Pulmonary artery endothelial cell (primary cell): Measurements from ENCODE around the gene NPHP1. TPM values are rescaled to one million over a fixed set of nuclear protein-coding genes. Genes with fewer than 3 reads are reported as not detected.
"Not testable (repeated sequence)": the region's sequence is repeated elsewhere in the genome, so short reads cannot be mapped to it uniquely, and the experiment has no call there.

ENCODE experiments used
- DNase-seq: peaks from one replicate; pipeline ENCODE4 v3.0.0-alpha.2; 2011; ENCODE audit warnings: low read depth, low spot score
- total RNA-seq: library from RNA; depleted of rRNA; stranded (reverse); fragments of >200 nt; gene quantifications from 2 replicates; pipeline ENCODE4 v1.2.3, GENCODE V29; 2014

NPHP1 gene
- total RNA-seq, 1 donor from 2014 or later: 4.8 TPM

DNA sequence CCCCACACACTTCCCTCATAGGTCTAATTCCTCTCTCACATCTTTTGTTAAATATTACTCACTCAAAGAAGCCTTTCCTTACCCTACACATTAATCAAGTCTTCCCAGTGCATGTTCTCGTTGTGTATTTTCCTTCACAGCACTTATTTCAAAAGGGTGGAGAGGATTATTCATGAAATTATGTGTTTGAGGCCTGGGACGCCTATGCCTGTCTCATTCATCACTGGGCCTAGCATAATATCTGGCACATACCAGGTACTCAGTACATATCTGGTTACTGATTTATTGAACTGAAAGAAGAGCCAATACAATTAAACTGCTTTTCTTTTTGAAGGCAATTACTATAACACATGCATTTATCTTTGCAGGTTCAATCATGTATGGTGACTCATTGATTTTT is 74.1 kb downstream of the NPHP1 start:
- no peak for DNase-seq

DNA sequence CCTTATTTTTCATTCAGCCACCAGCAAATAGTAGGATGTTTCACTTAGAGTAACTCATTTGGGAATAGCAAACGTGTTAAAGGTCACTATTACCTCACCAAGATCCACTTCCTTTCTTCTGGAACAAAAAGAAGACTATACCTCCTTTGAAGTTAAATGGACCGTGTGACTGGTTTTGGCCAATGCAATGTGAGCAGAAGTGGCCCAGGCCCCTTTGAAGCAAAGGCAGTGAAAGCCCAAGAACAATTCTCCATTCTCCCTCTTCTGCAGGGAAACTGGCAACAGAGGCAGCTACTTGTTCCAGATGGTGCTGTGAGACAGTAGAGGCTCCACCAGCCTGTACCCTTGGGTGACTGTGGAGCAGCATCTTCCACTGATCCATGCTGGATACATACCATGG is 77.9 kb downstream of the NPHP1 start:
- DNase-seq: no peak

DNA sequence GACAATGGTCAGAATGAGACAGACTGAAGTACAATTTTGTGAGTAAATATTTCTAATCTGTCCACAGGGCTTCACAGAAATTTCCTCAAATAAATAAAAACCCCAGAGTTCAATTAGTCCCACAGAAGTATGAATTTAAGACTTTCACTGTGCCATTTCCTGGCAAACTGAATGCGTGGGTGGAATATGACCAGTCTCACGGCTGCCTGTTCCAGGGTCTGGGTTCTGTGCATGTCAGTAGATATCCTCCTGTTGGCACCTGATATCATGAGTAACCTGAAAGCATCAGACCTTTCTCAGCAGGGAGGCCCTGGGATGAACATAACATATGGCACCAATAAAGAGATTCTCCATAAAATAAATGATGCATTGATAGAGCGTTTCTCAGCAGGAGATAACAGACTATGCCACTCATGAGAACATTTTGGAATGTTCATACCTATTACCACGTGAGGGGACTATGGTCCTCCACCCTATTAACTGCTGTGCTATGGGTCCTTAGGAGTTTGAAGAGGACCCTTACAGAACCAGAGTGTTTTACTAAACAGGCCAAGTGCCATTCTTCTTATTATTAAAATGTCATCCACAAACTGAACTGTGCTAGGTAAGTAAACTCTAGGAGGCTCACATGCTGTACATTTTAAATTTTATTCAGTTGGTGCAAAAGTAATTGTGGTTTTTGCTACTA is 78.6 kb downstream of the NPHP1 start:
- DNase-seq: no peak

DNA sequence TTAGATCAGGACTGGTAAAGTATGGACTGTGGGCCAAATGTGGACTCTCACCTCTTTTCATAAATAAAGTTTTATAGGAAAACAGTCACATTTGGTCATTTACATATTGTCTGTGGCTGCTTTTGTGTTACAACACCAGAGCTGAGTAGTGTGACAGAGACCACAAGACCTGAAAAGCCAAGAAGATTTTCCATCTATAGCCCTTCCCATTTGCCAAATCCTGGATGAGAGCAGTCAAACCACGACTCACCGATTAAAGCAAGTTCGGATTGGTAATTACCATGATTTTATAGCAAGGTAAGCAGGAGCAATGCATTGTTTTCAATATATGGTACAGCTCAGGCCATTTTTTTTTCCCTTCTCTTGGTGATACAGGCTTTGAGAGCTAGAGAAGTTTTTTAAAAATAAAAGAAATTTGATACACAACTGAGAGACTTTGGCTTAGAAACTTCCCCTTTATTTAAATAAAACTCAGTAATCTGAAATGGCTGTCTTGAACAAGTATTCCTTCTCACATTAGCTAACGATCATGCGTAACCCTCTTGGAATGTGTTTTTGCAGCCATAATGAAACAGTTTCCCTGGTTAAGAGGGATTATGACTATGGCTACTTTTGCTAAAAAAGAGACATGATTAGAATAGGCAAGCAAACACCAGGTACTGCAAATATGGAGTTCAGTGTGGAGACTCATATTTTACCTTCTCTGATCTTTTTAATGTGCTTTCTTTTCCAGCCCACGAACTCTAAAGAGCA is 79.7 kb downstream of the NPHP1 start:
- no peak for DNase-seq

DNA sequence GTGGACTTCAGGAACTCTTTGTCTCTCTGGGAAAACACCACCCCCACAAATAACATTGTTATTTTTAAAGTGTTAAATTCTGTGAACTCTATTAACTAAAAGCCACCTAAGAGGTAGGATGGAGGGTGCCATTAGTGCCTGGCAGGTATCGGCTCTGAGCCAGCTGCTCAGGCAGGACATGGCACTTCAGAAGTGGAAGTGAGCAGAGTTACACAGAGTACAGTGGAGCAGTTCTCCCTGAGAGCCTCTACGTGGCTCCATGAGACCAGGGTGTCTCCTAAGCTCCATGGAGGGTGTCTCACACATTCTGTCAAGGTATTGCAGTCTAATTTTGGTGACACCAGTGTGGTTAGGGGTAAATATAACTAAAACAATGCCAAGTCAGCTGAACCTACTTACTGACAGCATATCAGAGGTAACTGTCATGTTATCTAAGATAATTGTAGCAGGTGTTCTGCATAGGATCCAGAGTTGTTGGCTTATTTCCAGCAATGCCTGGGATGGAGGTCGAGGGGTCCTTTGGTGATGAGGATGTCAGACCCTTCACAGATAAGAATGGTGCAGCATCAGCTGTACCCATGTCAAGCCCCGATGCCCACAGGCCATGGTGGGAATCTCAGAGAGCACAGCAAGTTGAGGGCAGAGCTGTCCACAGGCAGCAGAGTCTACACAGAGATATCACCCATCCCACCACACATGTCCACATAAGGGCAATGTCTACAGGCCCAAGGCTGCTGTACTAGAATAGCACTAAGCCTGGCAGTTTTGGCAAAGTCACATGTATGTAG is 80.6 kb downstream of the NPHP1 start:
- DNase-seq: no peak

DNA sequence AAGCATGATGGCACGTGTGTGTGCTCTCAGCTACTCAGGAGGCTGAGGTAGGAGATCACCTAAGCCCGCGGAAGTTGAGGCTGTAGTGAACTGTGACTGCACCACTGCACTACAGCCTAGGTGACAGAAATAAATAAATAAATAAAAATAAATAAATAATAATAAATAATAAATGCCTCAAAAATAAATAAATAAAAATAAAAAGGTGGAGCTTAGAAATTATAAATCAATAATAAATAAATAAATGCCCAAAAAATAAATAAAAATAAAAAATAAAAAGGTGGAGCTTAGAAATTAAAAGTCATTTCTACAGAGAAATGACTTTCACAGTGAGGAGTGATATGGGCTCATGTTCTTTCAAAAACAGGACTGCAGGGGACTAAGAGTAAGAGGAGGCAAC is 83.2 kb downstream of the NPHP1 start:
- DNase-seq: no peak

DNA sequence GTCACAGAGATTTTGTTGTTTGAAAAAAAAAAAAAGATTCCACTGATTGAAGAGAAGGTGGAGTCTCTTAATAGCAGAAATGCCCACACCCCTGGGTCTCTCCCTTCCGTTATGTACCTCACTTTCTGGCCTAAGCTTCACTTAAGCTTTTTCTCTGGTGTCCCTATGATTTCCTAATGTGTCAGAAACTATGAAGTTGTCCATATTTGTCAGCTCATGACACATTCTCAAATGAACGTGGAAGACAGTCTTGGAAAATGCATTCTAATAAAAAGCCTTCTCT is 83.8 kb downstream of the NPHP1 start:
- no peak for DNase-seq

DNA sequence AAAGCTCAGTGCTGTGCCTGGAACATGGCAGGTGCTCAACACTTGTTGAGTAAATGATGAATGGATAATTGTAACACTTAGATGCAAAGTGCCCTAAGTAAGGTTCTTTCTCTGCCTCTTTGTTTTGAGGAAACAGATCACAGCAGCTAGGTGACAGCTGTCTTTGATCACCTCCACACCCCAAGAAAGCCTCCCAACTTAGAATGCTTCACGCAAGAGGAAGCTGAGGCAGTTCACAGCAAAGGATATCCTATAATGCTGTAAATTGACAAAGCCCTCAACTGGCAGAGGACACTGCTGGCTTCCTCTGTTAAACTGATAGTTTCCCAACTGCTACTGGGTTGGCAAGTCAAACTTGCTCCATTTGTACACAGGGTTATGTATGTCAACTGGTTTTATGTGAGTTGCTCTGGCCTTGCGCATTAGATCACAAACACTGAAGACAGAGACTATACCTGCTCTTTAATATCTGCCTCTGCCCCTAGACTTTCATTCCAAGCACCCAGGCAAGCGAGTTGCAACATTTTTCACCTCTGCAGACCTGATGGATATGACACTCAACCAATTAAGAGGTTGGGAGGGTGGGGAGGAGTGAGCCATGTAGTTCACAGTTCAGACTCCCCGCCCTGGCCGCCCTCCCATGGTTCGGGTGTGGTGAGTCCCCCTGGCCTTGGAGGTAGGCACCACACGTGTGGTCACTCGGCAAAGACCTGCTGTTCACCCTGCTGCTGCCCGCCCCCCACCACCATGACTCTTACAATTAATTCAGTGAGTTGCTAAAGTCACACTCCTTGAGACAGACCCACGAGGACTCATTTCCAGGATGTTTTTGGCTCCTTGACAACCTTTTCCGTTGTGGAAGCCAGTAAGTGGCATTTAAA is 84.4 kb downstream of the NPHP1 start:
- no peak for DNase-seq

DNA sequence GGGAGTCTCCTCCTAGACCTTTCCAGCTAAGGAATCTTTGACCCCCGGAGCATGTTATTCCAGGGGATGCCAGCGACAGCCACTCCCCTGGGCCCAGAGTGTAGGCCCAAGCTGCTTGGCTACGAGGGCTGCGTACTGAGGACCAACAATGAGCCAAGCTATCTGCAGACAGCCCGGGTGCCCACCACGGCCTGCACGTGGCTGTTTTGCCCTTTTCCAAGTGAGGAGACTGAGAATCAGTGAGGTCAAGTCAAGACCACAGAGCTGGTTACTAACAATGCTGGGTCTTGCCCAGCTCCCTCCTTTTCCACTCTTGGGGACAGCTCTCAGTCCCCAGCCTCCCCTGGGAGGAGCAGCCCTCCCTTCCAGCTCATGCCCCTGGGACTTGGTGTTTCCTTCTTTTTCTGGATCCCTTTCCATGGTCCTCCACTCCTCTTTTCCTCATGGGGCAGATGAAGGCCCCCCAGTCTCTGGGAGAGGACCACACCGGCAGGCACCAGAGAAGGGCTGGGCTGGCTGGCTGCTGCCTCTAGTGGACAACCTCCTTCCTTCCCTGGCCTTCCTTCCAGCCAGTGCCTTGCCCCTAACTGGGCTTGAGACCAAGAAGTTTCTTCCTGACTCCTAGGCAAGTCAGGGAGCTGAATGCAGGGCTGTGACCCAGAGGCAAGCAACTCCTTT is 88.6 kb downstream of the NPHP1 start:
- DNase-seq: peak; percentile 48

DNA sequence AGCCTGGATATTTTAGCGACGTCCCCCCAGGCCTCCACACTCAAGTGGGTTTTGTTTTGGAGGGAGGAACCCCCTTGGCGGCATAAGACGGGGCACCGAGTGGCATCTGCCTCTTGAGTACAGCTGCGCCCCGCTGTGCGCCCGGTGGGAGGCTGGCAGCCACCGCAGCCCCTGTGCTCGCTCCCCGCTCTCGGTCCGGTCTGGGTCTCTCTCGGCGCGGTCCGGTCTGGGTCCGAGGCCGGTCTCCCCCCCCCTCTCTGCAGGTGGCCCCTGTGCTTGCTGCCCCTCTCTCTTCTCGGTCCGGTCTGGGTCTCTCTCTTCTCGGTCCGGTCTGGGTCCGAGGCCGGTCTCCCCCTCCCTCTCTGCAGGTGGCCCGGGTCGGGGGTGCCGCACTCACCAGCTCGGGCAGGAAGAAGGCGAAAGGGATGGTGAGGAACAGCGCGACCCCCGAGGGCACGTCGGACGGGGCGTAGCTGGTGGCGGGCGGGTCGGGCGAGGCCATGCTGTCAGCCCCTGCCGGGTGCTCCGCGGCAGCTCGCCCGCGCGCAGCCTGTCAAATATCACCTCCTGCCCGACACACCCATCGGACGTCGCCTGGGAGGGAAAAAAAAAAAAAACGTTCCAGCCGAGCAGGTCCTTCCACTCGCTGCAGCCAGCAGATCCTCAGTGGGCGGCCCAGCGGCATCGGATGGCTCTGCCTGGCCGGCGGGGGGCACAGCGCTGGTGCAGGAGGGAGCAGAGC is 89.4 kb downstream of the NPHP1 start, which contains the start of gene MALL:
MALL (minus strand) TSS at position 532 of the 742 bp plus-strand sequence; CDS start at position 502, 30 bp downstream.
- DNase-seq: no peak

DNA sequence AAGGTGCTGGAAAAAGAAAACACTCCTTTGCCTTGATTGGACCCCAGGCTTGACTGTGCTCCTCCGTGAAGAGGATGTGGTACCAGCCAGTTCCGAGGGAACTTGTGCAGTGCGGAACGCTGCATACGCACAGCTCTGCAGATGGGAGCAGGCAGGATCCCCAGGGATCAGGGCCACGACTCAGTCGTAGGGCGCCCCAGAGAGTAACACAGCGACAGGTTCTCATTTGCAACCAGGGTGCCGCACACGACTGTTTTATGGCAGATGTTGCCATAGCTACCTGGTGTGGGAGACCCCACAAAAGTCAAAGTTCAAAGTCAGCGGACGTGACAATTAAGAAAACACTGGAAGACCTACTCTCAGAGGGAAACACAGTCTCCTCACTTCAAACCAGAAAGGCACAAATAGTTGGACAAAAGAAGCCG is 90.0 kb downstream of the NPHP1 start:
- no peak for DNase-seq

DNA sequence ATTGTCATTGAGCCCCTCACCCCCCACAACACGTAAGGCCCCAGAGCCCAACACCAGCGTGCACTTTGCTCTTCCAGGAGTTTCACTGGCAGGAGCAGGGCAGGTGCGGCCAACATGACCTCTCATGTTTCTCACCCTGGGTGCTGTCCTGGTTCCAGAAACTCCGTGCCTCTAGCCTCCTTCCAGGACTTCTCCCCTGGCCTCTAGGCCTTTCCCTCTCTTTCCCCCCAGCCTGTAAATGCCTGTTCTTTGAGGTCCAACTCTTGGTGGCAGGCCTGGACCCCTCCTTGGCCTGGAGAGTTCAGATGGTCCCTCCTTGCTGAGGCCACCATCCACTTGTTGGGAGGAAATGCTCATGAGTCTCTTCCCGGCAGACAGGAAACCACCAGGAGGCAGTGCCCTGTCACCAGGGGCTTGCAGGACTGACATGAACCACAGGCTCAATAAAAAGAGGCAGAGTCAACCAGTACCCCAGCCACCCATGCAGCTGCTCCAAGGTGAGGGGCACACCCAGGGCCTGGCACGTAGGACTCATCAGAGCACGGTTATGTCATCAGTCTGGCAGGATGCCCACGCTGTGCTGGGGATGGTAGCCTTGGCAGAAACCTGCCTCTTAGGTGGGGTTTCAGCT is 90.7 kb downstream of the NPHP1 start:
- DNase-seq: no peak

DNA sequence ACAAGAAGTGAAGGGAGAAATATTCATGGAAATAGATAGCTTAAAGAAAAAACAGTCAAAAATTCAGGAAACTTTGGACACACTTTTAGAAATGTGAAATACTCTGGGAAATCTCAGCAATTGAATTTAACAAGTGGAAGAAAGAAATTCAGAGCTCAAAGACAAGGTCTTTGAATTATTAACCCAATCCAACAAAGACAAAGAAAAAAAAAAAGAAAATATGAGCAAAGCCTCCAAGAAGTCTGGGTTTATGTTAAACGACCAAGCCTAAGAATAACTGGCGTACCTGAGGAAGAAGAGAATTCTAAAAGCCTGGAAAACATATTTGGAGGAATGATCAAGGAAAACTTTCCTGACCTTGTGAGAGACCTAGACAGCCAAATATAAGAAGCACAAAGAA is 96.5 kb downstream of the NPHP1 start:
- not testable (repeated sequence) for DNase-seq

DNA sequence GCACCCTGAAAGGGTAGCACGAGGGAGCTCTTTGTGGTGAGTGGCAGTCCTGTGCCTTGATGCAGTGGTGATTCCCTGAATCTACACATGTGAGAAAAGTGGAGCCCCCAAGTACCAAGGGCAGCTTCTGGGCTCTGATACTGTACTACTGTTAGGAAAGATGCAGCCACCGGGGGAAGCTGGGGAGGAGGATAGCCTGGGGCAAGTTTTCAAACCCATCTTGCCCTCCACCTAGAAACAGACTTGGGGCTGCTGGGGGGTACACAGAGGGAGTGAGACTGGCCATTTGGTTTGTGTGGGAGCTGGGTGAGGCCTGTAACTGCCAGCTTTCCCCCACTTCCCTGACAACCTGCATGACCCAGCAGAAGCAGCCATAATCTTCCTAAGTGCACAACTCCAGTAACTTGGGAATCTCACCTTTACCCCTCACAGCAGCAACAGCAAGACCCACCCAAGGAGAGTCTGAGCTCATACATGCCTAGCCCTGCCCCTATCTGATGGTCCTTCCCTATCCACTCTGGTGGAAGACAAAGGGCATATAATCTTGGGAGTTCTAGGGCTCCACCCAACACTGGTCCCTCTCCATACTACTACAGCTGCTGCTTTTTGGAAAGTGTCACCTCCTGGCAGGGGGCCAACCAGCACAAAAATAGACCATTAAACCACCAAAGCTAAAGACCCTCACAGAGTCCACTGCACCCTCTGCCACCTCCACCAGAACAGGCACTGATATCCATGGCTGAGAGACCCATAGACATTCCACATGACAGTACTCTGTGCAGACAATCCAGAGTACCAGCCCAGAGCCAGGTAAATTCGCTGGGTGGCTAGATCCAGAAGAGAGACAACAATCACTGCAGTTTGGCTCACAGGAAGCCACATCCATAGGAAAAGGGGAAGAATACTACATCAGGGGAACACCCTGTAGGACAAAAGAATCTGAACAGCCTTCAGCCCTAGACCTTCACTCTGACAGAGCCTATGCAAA is 97.4 kb downstream of the NPHP1 start:
- no peak for DNase-seq

DNA sequence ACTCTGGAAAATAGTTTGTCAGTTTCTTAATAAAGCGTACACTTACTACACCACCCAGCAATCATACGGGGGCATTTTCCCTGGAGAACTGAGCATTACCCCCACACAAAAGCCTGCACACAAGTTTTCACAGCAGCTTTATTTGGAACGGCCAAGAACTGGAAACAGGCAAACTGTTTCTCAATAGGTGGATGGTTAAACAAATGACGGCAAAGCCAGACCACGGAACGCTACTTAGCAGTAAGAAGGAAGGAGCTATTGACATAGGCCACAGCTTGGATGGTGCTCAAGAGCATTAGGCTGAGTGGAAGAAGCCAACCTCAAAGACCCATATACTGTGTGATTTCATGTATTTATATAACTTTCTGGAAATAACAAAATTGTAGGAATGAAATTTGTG is 98.2 kb downstream of the NPHP1 start:
- no peak for DNase-seq

DNA sequence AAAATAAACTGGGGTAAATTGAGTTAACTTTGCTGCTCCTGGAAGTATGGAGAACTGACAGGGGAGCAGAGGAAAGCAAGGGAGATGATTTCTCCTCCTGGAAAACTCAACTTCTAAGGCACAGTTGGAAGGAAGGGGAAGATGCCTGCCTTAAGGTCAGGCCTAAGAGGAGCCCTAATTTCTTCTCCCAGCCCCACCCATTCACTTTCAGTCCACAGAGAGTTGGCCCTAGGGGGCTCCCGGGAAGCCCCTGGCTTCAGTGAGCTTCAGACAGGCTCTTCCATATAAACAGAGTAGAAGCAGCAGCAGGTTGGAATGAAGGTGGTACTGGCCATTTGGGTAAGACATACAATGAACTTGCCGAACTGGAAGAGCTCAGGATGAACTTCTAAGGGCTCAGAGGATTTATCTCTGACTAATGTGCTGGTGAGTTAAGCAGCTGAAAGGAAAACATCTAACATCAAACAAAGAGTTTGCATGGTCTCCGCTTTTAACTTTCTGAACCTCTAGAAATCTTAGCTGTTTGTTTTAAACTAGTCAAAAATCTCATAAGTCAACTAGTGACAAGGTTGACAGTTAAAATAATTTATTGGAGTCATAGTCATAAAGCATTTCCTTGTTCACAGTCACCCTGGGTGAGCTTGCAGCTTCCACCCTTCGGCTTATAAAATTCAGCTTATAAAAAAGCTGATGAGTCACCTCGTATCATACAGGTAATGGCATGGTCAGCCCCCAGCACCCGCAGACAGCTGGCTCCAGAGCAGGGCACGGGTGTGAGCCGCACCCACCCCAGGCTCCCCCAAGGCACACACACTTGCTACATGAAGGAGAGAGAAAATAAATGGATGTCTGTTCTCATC is 99.0 kb downstream of the NPHP1 start:
- no peak for DNase-seq

DNA sequence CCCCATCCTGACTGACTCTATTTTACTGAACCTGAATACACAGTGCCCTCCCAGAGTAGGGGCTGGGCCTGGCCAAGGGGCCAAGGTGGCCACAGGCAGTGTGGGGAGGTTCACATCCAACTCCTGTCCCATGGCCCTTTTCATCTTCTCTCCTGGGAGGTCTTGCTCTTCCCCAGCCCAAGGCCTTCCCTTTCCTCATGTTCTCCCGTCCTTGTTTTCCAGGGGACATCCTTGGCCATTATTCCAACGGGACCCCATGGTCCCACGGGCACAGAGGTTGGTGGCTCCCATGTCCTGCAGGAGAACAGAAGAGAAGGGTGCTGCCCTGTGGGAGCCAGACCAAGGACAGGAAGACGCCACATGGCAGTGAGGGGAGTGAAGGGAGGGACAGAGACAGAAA is 99.6 kb downstream of the NPHP1 start:
- DNase-seq: no peak
